GM12872 (cell line): Measurements from ENCODE around the gene AK1.

Experiments used
- TF ChIP-seq, protein P1 (sequence below): IDR thresholded peaks from 3 replicates; pipeline ENCODE4 v1.5.1; 2011; ENCODE audit warnings: low read depth, mild to moderate bottlenecking, low read length, moderate library complexity; ENCODE audit not compliant: insufficient read depth

AK1 gene

DNA sequence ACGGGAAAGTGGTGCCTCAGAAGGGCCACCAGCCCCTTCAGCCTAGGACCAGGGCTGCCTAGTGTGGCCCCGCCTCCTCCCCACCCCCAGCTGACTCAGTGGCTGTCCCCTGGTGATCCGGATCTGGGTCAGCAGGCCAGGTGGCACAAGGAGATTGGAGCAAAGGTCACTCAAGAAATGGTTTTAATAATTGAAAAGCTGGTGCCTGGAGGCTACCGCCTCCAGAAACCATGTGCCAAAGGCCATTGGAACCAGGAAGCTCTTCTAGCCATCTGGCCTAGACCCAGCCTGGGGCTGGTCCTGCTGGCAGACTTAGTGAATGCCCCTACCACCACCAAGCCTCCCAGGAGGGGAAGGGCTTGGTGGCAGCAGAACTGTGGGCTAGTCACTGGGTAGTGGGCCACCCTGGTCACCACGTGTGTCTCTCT, 37.9 kb upstream of the AK1 start:
- TF ChIP-seq, protein P1, sequence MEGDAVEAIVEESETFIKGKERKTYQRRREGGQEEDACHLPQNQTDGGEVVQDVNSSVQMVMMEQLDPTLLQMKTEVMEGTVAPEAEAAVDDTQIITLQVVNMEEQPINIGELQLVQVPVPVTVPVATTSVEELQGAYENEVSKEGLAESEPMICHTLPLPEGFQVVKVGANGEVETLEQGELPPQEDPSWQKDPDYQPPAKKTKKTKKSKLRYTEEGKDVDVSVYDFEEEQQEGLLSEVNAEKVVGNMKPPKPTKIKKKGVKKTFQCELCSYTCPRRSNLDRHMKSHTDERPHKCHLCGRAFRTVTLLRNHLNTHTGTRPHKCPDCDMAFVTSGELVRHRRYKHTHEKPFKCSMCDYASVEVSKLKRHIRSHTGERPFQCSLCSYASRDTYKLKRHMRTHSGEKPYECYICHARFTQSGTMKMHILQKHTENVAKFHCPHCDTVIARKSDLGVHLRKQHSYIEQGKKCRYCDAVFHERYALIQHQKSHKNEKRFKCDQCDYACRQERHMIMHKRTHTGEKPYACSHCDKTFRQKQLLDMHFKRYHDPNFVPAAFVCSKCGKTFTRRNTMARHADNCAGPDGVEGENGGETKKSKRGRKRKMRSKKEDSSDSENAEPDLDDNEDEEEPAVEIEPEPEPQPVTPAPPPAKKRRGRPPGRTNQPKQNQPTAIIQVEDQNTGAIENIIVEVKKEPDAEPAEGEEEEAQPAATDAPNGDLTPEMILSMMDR = no peak

GRCh38 chr9:127913682-127914081, 36.2 kb upstream of the AK1 start:
- TF ChIP-seq, protein P1 = no peak

DNA sequence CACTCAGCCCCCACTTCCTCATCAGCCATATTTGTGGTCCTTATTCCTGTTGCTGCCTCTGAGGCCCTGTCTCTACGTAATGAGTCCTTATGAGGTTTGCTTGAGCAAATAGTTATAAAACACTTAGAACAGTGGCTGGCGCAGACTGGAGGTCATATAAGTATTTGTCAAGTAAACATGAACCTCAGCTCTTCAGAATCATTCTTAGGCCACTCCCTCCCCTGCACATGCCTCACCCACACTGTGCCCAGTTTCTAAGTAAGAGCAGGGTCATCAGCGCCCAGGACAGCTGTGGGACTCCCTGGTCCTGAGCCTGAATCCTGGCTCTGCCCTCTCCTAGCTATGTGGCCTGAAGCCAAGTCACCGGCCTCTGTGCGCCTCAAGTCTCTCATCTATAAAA, 35.4 kb upstream of the AK1 start:
- TF ChIP-seq, protein P1 = no peak

GRCh38 chr9:127912296-127912695, 34.8 kb upstream of the AK1 start:
- TF ChIP-seq, protein P1 = no peak

DNA sequence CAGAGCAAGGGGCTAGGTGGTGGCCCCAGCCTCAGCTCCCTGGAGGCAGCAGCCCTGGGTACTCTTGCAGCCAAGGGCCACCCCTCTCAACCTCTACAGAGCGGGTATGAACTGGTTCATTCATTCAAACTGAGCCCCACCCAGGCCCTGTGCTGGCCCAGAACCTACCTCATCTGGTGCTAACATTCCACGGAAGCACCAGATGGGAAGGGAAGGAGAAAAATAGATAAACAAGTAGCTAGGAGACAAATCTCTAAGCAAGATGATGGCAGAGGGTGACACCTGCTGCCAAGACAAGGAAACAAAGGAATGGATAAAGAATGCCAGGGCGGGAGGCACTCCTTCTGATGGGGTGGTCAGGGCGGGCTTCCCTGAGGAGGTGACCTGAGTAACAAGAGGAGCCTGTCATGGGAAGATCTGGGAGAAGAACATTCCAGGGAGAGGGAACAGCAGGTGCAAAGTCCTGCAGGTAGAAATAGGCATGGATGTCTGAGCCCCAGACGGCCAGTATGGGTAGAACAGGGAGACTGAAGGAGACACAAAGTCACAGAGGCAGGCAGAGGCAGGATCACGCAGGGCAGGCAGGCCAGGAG, 33.2 kb upstream of the AK1 start:
- TF ChIP-seq, protein P1 = peak; percentile 35; the same call in 1 of the 3 replicates

DNA sequence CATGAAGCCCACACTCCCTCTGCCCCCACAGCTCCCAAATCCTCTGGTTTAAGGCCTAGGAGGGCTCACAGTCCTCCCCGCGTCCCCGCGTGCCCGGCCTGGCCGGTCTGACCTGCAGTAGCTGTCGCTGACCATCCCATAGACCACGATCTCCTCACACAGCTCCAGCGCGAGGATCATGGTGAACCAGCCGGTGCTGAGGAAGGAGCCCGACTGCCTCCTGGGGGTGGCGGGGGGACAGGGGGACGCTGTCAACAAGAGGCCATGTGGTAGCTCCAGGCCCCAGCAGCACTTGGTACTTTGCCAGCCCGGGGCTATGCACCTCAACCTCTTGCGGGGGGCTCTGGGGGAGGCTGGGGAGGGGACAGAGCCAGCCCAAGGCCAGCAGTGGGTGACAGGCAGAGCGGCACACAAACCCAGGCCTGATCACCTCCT, 32.4 kb upstream of the AK1 start:
- TF ChIP-seq, protein P1 = no peak

GRCh38 chr9:127908660-127908926, 31.1 kb upstream of the AK1 start:
- TF ChIP-seq, protein P1 = no peak
